ENCODE results near the gene BBLN.

DNA sequence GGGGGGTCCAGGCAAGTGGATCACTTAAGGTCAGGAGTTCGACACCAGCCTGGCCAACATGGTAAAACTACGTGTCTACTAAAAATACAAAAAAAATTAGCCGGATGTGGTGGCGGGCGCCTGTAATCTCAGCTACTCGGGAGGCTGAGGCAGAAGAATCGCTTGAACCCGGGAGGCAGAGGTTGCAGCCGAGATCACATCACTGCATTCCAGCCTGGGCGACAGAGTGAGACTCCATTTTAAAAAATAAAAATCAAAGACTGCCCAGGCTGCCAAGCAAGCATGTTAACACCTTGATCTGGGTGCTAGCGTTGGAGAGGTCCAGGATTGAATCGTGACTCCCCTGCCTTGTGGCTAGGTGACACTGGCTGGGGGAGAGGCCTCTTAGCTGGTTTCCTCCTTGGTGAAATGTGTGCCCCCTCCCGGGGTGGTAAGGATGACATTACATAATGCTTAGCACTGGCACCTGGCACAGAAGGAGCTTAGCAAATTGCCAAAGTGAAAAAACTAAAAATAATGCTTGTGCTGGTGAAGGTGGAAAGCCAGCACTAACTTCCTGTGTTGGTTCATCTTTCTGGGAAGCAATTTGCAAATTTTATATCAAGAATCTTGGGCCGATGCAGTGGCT is 33.5 kb downstream of the BBLN start:
- no peak for TF ChIP-seq POLR2A (IDR thresholded peaks at IDR 0.05)
- TF ChIP-seq, protein P1, sequence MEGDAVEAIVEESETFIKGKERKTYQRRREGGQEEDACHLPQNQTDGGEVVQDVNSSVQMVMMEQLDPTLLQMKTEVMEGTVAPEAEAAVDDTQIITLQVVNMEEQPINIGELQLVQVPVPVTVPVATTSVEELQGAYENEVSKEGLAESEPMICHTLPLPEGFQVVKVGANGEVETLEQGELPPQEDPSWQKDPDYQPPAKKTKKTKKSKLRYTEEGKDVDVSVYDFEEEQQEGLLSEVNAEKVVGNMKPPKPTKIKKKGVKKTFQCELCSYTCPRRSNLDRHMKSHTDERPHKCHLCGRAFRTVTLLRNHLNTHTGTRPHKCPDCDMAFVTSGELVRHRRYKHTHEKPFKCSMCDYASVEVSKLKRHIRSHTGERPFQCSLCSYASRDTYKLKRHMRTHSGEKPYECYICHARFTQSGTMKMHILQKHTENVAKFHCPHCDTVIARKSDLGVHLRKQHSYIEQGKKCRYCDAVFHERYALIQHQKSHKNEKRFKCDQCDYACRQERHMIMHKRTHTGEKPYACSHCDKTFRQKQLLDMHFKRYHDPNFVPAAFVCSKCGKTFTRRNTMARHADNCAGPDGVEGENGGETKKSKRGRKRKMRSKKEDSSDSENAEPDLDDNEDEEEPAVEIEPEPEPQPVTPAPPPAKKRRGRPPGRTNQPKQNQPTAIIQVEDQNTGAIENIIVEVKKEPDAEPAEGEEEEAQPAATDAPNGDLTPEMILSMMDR (IDR thresholded peaks at IDR 0.05) = no peak
- no peak for TF ChIP-seq EP300 (IDR thresholded peaks at IDR 0.05)
